Measurements from ENCODE around the gene MBOAT1.
"Not testable (repeated sequence)": the region's sequence is repeated elsewhere in the genome, so short reads cannot be mapped to it uniquely, and the experiment has no call there.

The MBOAT1 gene

GRCh38 chr6:20170455-20171148 lies 41.7 kb downstream of the MBOAT1 start:
- no peak for DNase-seq (ENCODE audit: low read depth)

- no peak for DNase-seq (ENCODE audit: low read depth)
Measured at GRCh38 chr6:20169786-20170185, 42.5 kb downstream of the MBOAT1 start.

GRCh38 chr6:20169119-20169557 lies 43.1 kb downstream of the MBOAT1 start:
- DNase-seq (ENCODE audit: low read depth) = no peak

- DNase-seq (ENCODE audit: low read depth) = no peak
Measured at GRCh38 chr6:20168690-20169089, 43.6 kb downstream of the MBOAT1 start.

- no peak for DNase-seq (ENCODE audit: low read depth)
Measured at GRCh38 chr6:20167601-20168000, 44.7 kb downstream of the MBOAT1 start.

GRCh38 chr6:20166210-20166609 lies 46.1 kb downstream of the MBOAT1 start:
- DNase-seq (ENCODE audit: low read depth) = no peak

GRCh38 chr6:20162515-20162914 lies 49.8 kb downstream of the MBOAT1 start:
- DNase-seq (ENCODE audit: low read depth) = no peak

GRCh38 chr6:20160541-20161283 lies 51.6 kb downstream of the MBOAT1 start:
- no peak for DNase-seq (ENCODE audit: low read depth)

GRCh38 chr6:20159781-20160540 lies 52.3 kb downstream of the MBOAT1 start:
- DNase-seq (ENCODE audit: low read depth) = no peak

GRCh38 chr6:20159098-20159497 lies 53.2 kb downstream of the MBOAT1 start:
- no peak for DNase-seq (ENCODE audit: low read depth)

GRCh38 chr6:20158676-20159075 lies 53.6 kb downstream of the MBOAT1 start:
- no peak for DNase-seq (ENCODE audit: low read depth)

- DNase-seq (ENCODE audit: low read depth) = no peak
Measured at GRCh38 chr6:20156824-20157223, 55.4 kb downstream of the MBOAT1 start.

- no peak for DNase-seq (ENCODE audit: low read depth)
Measured at GRCh38 chr6:20154753-20155152, 57.5 kb downstream of the MBOAT1 start.

GRCh38 chr6:20153194-20153593 lies 59.1 kb downstream of the MBOAT1 start:
- DNase-seq (ENCODE audit: low read depth) = no peak

- no peak for DNase-seq (ENCODE audit: low read depth)
Measured at GRCh38 chr6:20148433-20148832, 63.8 kb downstream of the MBOAT1 start.

- no peak for DNase-seq (ENCODE audit: low read depth)
Measured at GRCh38 chr6:20147469-20147868, 64.8 kb downstream of the MBOAT1 start.

- DNase-seq (ENCODE audit: low read depth) = not testable (repeated sequence)
Measured at GRCh38 chr6:20146831-20147230, 65.4 kb downstream of the MBOAT1 start.

- DNase-seq (ENCODE audit: low read depth) = no peak
Measured at GRCh38 chr6:20146291-20146690, 66.0 kb downstream of the MBOAT1 start.

- no peak for DNase-seq (ENCODE audit: low read depth)
Measured at GRCh38 chr6:20142866-20143265, 69.4 kb downstream of the MBOAT1 start.

GRCh38 chr6:20141931-20142330 lies 70.3 kb downstream of the MBOAT1 start:
- no peak for DNase-seq (ENCODE audit: low read depth)

GRCh38 chr6:20139127-20139963 lies 72.9 kb downstream of the MBOAT1 start:
- DNase-seq (ENCODE audit: low read depth) = not testable (repeated sequence)

GRCh38 chr6:20137837-20138236 lies 74.4 kb downstream of the MBOAT1 start:
- DNase-seq (ENCODE audit: low read depth) = peak; percentile 7
